IMR-90 (cell line): ENCODE measurements around the gene CHD9. TPM values are rescaled to one million over a fixed set of nuclear protein-coding genes. Genes with fewer than 3 reads are reported as not detected.

ENCODE experiments used
- ATAC-seq: fragments of 200-7000 bp; cut with Tn5 transposase; 2 replicates; pipeline ENCODE4 v1.9.1; 2020; ENCODE audit warnings: low read depth, mild to moderate bottlenecking, moderate library complexity
- BruUV-seq: library from RNA; stranded (reverse); fragments of 400-500 nt; replicated peaks from 2 replicates; lab custom pipeline; 2021; lab: Mats Ljungman, UMichigan
- CTCF ChIA-PET: fragments of 300-600 bp; formaldehyde crosslinking; extraction: SDS; loops from one replicate; lab custom pipeline; 2021; ENCODE audit warnings: antibody characterized with exemption; lab: Yijun Ruan, JAX
- POLR2A ChIA-PET: fragments of 300-600 bp; sonication (Branson Sonifier 250); formaldehyde crosslinking; loops from one replicate; lab custom pipeline; 2022; ENCODE audit warnings: antibody characterized with exemption; ENCODE audit not compliant: unreplicated experiment; lab: Charles Lee
- DNase-seq: peaks from one replicate; pipeline ENCODE4 v3.0.0; 2013
- H2AFZ ChIP-seq: replicated peaks from 2 replicates; pipeline ENCODE3; 2013; ENCODE audit warnings: low read length, mild to moderate bottlenecking; ENCODE audit not compliant: poor library complexity
- H2AK5ac ChIP-seq: 2 replicates; pipeline ENCODE4 v1.6.1; 2013; ENCODE audit warnings: low read depth, low read length, inconsistent platforms
- H2AK9ac ChIP-seq: replicated peaks from 2 replicates; pipeline ENCODE3; 2013; ENCODE audit warnings: mild to moderate bottlenecking, low read depth, low read length, moderate library complexity; ENCODE audit not compliant: poor library complexity
- H2BK120ac ChIP-seq: 2 replicates; pipeline ENCODE4 v1.6.1; 2013; ENCODE audit warnings: low read depth, low read length, inconsistent platforms
- H2BK15ac ChIP-seq: 3 replicates; pipeline ENCODE4 v1.6.1; 2013; ENCODE audit warnings: low read depth, low read length, inconsistent platforms
- H2BK20ac ChIP-seq: 2 replicates; pipeline ENCODE4 v1.6.1; 2013; ENCODE audit warnings: low read depth, mild to moderate bottlenecking, inconsistent platforms, low read length, moderate library complexity
- H2BK5ac ChIP-seq: 2 replicates; pipeline ENCODE4 v1.6.1; 2013; ENCODE audit warnings: mild to moderate bottlenecking, low read depth, low read length, inconsistent platforms; ENCODE audit not compliant: poor library complexity, severe bottlenecking
- H3K14ac ChIP-seq: replicated peaks from 2 replicates; pipeline ENCODE4 v1.6.1; 2013; ENCODE audit warnings: low read depth, low read length, inconsistent platforms
- H3K18ac ChIP-seq: 2 replicates; pipeline ENCODE4 v1.6.1; 2013; ENCODE audit warnings: low read depth, low read length, control low read depth
- H3K23ac ChIP-seq: 2 replicates; pipeline ENCODE4 v1.6.1; 2013; ENCODE audit warnings: low read depth, low read length, inconsistent platforms
- H3K27ac ChIP-seq: 2 replicates; pipeline ENCODE4 v1.5.1; 2013; ENCODE audit warnings: mild to moderate bottlenecking, control low read depth, low read length; ENCODE audit not compliant: insufficient read depth
- H3K27me3 ChIP-seq: 2 replicates; pipeline ENCODE4 v1.6.1; 2013; ENCODE audit warnings: low read length; ENCODE audit not compliant: control insufficient read depth, insufficient read depth
- H3K36me3 ChIP-seq: 2 replicates; pipeline ENCODE4 v1.6.1; 2013; ENCODE audit warnings: low read length, mixed read lengths; ENCODE audit not compliant: control insufficient read depth, insufficient read depth
- H3K4ac ChIP-seq: 2 replicates; pipeline ENCODE4 v1.6.1; 2013; ENCODE audit warnings: low read depth, low read length, inconsistent platforms
- H3K4me1 ChIP-seq: 2 replicates; pipeline ENCODE4 v1.6.1; 2013; ENCODE audit warnings: low read length, mixed read lengths; ENCODE audit not compliant: control insufficient read depth, insufficient read depth
- H3K4me2 ChIP-seq: 2 replicates; pipeline ENCODE4 v1.6.1; 2013; ENCODE audit warnings: low read depth, mild to moderate bottlenecking, control low read depth, low read length, moderate library complexity
- H3K4me3 ChIP-seq: 2 replicates; pipeline ENCODE4 v1.5.1; 2013; ENCODE audit warnings: low read depth, mild to moderate bottlenecking, control low read depth, low read length, moderate library complexity; ENCODE audit not compliant: insufficient read depth
- H3K56ac ChIP-seq: 2 replicates; pipeline ENCODE4 v1.6.1; 2013; ENCODE audit warnings: low read length, inconsistent platforms; ENCODE audit not compliant: insufficient read depth; ENCODE audit errors: extremely low read depth
- H3K79me1 ChIP-seq, 2 experiments: 2 replicates each; pipeline ENCODE4 v1.6.1; 2013; ENCODE audit warnings: low read length in 2 of 2, inconsistent platforms in 1 of 2, low read depth in 1 of 2
- H3K9ac ChIP-seq: 2 replicates; pipeline ENCODE4 v1.6.1; 2013; ENCODE audit warnings: low read depth, low read length, control low read depth
- H3K9me1 ChIP-seq: 2 replicates; pipeline ENCODE4 v1.6.1; 2013; ENCODE audit warnings: low read length, inconsistent platforms; ENCODE audit not compliant: insufficient read depth
- H3K9me3 ChIP-seq: 2 replicates; pipeline ENCODE4 v1.6.1; 2013; ENCODE audit warnings: low read length; ENCODE audit not compliant: control insufficient read depth, insufficient read depth
- H4K20me1 ChIP-seq: 2 replicates; pipeline ENCODE4 v1.6.1; 2013; ENCODE audit warnings: low read length, inconsistent platforms; ENCODE audit not compliant: insufficient read depth
- H4K5ac ChIP-seq: 2 replicates; pipeline ENCODE4 v1.6.1; 2013; ENCODE audit warnings: mild to moderate bottlenecking, low read depth, low read length, control low read depth
- H4K8ac ChIP-seq, 2 experiments: 2 replicates each; pipeline ENCODE4 v1.6.1; 2013; ENCODE audit warnings: low read depth in 2 of 2, low read length in 2 of 2, control low read depth in 1 of 2, inconsistent platforms in 1 of 2
- H4K91ac ChIP-seq: 2 replicates; pipeline ENCODE4 v1.6.1; 2013; ENCODE audit warnings: low read depth, low read length, inconsistent platforms; ENCODE audit not compliant: insufficient read depth
- BHLHE40 ChIP-seq: fragments of 150-350 bp; IDR thresholded peaks from 2 replicates; pipeline ENCODE4 v1.6.1; 2016; ENCODE audit warnings: mild to moderate bottlenecking, low read depth, low read length
- ELK1 ChIP-seq: fragments of 150-350 bp; IDR thresholded peaks from 2 replicates; pipeline ENCODE4 v1.6.1; 2016; ENCODE audit warnings: low read depth, mild to moderate bottlenecking, low read length, moderate library complexity, borderline replicate concordance
- NFE2L2 ChIP-seq: fragments of 150-350 bp; IDR thresholded peaks from 2 replicates; pipeline ENCODE4 v1.6.1; 2016; ENCODE audit warnings: low read depth, mild to moderate bottlenecking, low read length
- POLR2A ChIP-seq: IDR thresholded peaks from 2 replicates; pipeline ENCODE4 v1.6.1; 2012; ENCODE audit warnings: mild to moderate bottlenecking, low read depth, low read length
- RAD21 ChIP-seq: IDR thresholded peaks from 2 replicates; pipeline ENCODE4 v1.6.1; 2012; ENCODE audit warnings: low read length, improper control_type of control experiment
- RCOR1 ChIP-seq: IDR thresholded peaks from 2 replicates; pipeline ENCODE4 v1.6.1; 2012; ENCODE audit warnings: mild to moderate bottlenecking, low read length, improper control_type of control experiment; ENCODE audit not compliant: insufficient replicate concordance
- SMC3 ChIP-seq: fragments of 150-350 bp; IDR thresholded peaks from 2 replicates; pipeline ENCODE4 v1.6.1; 2016; ENCODE audit warnings: low read depth, mild to moderate bottlenecking, antibody characterized with exemption, low read length, moderate library complexity
- USF2 ChIP-seq: fragments of 150-350 bp; IDR thresholded peaks from 2 replicates; pipeline ENCODE4 v1.6.1; 2017; ENCODE audit warnings: mild to moderate bottlenecking, antibody characterized with exemption, low read length, low read depth
- WGBS, 2 experiments: methylation state at CpG; one replicate each; pipeline versions ENCODE4 v1.1.5 to v1.1.7; 2013; ENCODE audit warnings: missing lambda C conversion rate in 2 of 2; ENCODE audit not compliant: insufficient read length in 1 of 2; ENCODE audit errors: extremely low coverage in 2 of 2; 5-methylcytosine and 5-hydroxymethylcytosine counted together
- dilution Hi-C: fragments of 300-500 bp; cut with HindIII; formaldehyde crosslinking; loops from one replicate; pipeline ENCODE4 v1.14.3; 2018; ENCODE audit warnings: low sequenced_read_pairs; ENCODE audit not compliant: unreplicated experiment
- in situ Hi-C: fragments of 300-500 bp; cut with MboI; formaldehyde crosslinking; loops from 3 replicates; pipeline ENCODE4 v1.14.3; 2019; ENCODE audit warnings: low sequenced_read_pairs, inconsistent platforms, mixed read lengths
- intact Hi-C: fragments of 100-400 bp; cut with micrococcal nuclease; formaldehyde crosslinking; loops from 2 replicates; pipeline ENCODE4 v1.10.0; 2022
- polyA plus RNA-seq, 3 experiments: library from polyadenylated mRNA; depleted of rRNA; stranded (reverse); fragments of >200 nt; gene quantifications; 2 replicates each; pipeline ENCODE4 v1.2.3, GENCODE V29; 2012; ENCODE audit warnings: low replicate concordance in 1 of 3
- total RNA-seq: library from RNA; depleted of rRNA; stranded (reverse); fragments of >200 nt; gene quantifications from 2 replicates; pipeline ENCODE4 v1.2.3, GENCODE V29; 2012

Gene CHD9
- total and polyA plus RNA-seq, 2 of the 4 experiments (the other 2 are of a cell fraction), result 9.1 to 48.8 TPM

GRCh38 chr16:53154513-53154912 lies 99.7 kb downstream of the CHD9 start:
- Histone ChIP-seq H3K36me3 (peaks cover 6% of the 10 kb centered on the region), H2BK5ac (no peak overlapping the region), H3K9ac (no peak overlapping the region), H2AFZ (no peak overlapping the region), H2AK9ac (no peak overlapping the region), H3K4ac (no peak overlapping the region), H3K56ac (no peak overlapping the region), H3K27me3 (no peaks in the 10 kb centered on the region), H3K23ac (no peak overlapping the region), H3K14ac (no peak overlapping the region), H2BK20ac (no peak overlapping the region), H3K9me1 (no peaks in the 10 kb centered on the region), H3K4me2 (no peak overlapping the region), H3K27ac (no peak overlapping the region), H2AK5ac (no peak overlapping the region; the same call in 1 of the 2 replicates), H3K79me1 (peaks cover 8 to 41% of the 10 kb centered on the region in 2 experiments; a peak in 3 of 4 replicates), H2BK15ac (no peak overlapping the region), H4K20me1 (peaks cover 26% of the 10 kb centered on the region), H3K4me1 (peaks cover 5% of the 10 kb centered on the region), H4K91ac (no peak overlapping the region), H3K4me3 (no peak overlapping the region), H3K18ac (no peak overlapping the region), H4K5ac (no peak overlapping the region), H3K9me3 (no peaks in the 10 kb centered on the region), H4K8ac (no peak overlapping the region), H2BK120ac (no peak overlapping the region)
- TF ChIP-seq USF2 (no peak), RAD21 (no peak), RCOR1 (no peak), POLR2A (no peak), SMC3 (no peak), NFE2L2 (no peak), ELK1 (no peak), BHLHE40 (no peak)
- intact Hi-C loops (no loop called here), in situ Hi-C loops (loop anchor here (10.0 kb wide), 1 partner anchor 100 kb away; the partner anchor contains the start of genes CHD9 and CHD9NB), dilution Hi-C loops (no loop called here)
- ATAC-seq (no peak; the same call in 1 of the 2 replicates), DNase-seq (no peak)
- no TSS peak for BruUV-seq
- ChIA-PET CTCF (interaction anchor here (0.7 to 0.9 kb wide), 3 partner anchors 61 to 126 kb away, joined by 3 to 4 read pairs (median 4); no protein-coding TSS in a partner anchor), POLR2A (interaction anchor here (0.6 kb wide), 1 partner anchor 9 kb away, joined by 4 read pairs; no protein-coding TSS in a partner anchor)
- WGBS, 2 experiments, result no CpG with 5 or more reads among the region's 9 CpGs
